B cell (primary cell): ENCODE measurements around the gene PITPNM2. TPM values are rescaled to one million over a fixed set of nuclear protein-coding genes. Genes with fewer than 3 reads are reported as not detected.

ENCODE experiments used
- ATAC-seq: fragments of 200-7000 bp; cut with Tn5 transposase; one replicate; pipeline ENCODE4 v1.10.0; 2021; ENCODE audit warnings: low read depth, mild to moderate bottlenecking, moderate number of reproducible peaks, moderate library complexity
- CTCF ChIA-PET: fragments of 350-600 bp; sonication (Branson Sonifier 250); formaldehyde crosslinking; loops from one replicate; lab custom pipeline; 2021; ENCODE audit warnings: antibody characterized with exemption, inconsistent platforms; lab: Charles Lee
- POLR2A ChIA-PET: fragments of 350-600 bp; sonication (Branson Sonifier 250); formaldehyde crosslinking; loops from one replicate; lab custom pipeline; 2021; ENCODE audit warnings: antibody characterized with exemption; lab: Charles Lee
- DNase-seq: peaks from one replicate; pipeline ENCODE4 v3.0.0; 2013
- H2AFZ ChIP-seq: 2 replicates; pipeline ENCODE4 v1.6.1; 2012; ENCODE audit warnings: mild to moderate bottlenecking, low read depth, low read length; ENCODE audit not compliant: insufficient read depth, poor library complexity, severe bottlenecking
- H3K27ac ChIP-seq, 2 donors: 1 replicate in 1 of 2; 2 replicates in 1 of 2; pipeline ENCODE4 v1.5.1; 2012 to 2013; ENCODE audit warnings: low read length in 2 of 2, mild to moderate bottlenecking in 2 of 2, moderate library complexity in 1 of 2
- H3K27me3 ChIP-seq, 4 experiments: fragments of 200-600 bp in 1 of 4; sonication (generic) in 1 of 4; replicated peaks in 1 of 4; 1 replicate in 2 of 4; 2 replicates in 2 of 4; pipeline versions ENCODE4 v1.6.1 to v1.7.0; 2013 to 2016; ENCODE audit warnings: low read length in 3 of 4, mild to moderate bottlenecking in 2 of 4, mixed read lengths in 1 of 4, moderate library complexity in 1 of 4; ENCODE audit not compliant: insufficient read depth in 4 of 4, control insufficient read depth in 3 of 4; ENCODE audit errors: control extremely low read depth in 1 of 4
- H3K36me3 ChIP-seq, 2 experiments: replicated peaks in 1 of 2; 1 replicate in 1 of 2; 2 replicates in 1 of 2; pipeline versions ENCODE4 v1.6.1 to v1.7.1; 2013; ENCODE audit warnings: low read length in 1 of 2; ENCODE audit not compliant: insufficient read depth in 2 of 2, control insufficient read depth in 1 of 2; ENCODE audit errors: control extremely low read depth in 1 of 2, extremely low read depth in 1 of 2
- H3K4me1 ChIP-seq, 2 donors: fragments of 200-600 bp in 1 of 2; sonication (generic) in 1 of 2; 1 replicate in 1 of 2; 2 replicates in 1 of 2; pipeline versions ENCODE4 v1.5.1 to v1.6.1; 2013 to 2017; ENCODE audit warnings: low read length in 2 of 2; ENCODE audit not compliant: control insufficient read depth in 2 of 2, insufficient read depth in 2 of 2
- H3K4me2 ChIP-seq: replicated peaks from 2 replicates; pipeline ENCODE3; 2012; ENCODE audit warnings: mild to moderate bottlenecking, low read depth, low read length; ENCODE audit not compliant: poor library complexity, severe bottlenecking
- H3K4me3 ChIP-seq, 5 experiments: fragments of 200-600 bp in 1 of 5; sonication (generic) in 1 of 5; 1 replicate in 3 of 5; 2 replicates in 2 of 5; pipeline versions ENCODE4 v1.5.1 to v1.7.0; 2011 to 2016; ENCODE audit warnings: low read length in 4 of 5, mild to moderate bottlenecking in 4 of 5, low read depth in 2 of 5, control low read depth in 1 of 5, moderate library complexity in 1 of 5; ENCODE audit not compliant: insufficient read depth in 1 of 5; ENCODE audit errors: control extremely low read depth in 1 of 5, extremely low read depth in 1 of 5
- H3K79me2 ChIP-seq: fragments of 200-600 bp; sonication (generic); one replicate; pipeline ENCODE4 v1.6.0; 2016; ENCODE audit warnings: low read length; ENCODE audit not compliant: control insufficient read depth, insufficient read depth
- H3K9ac ChIP-seq: fragments of 200-600 bp; sonication (generic); 2 replicates; pipeline ENCODE4 v1.6.1; 2017; ENCODE audit warnings: mild to moderate bottlenecking, low read length, moderate library complexity
- H3K9me3 ChIP-seq, 3 donors: one replicate each; pipeline versions ENCODE4 v1.6.1 to v1.7.1; 2013; ENCODE audit warnings: low read length in 2 of 3; ENCODE audit not compliant: control insufficient read depth in 2 of 3, insufficient read depth in 1 of 3; ENCODE audit errors: control extremely low read depth in 1 of 3
- H4K20me1 ChIP-seq: 2 replicates; pipeline ENCODE4 v1.6.0; 2012; ENCODE audit warnings: mild to moderate bottlenecking, low read length; ENCODE audit not compliant: insufficient read depth, control insufficient read depth, poor library complexity, severe bottlenecking
- H3K27ac Mint-ChIP-seq: one replicate; pipeline ENCODE4 v1.8.0; 2021; ENCODE audit warnings: mixed read lengths
- H3K27me3 Mint-ChIP-seq: one replicate; pipeline ENCODE4 v1.8.0; 2021; ENCODE audit warnings: mixed read lengths
- H3K4me1 Mint-ChIP-seq: one replicate; pipeline ENCODE4 v1.8.0; 2021; ENCODE audit warnings: mixed read lengths
- H3K4me3 Mint-ChIP-seq: one replicate; pipeline ENCODE4 v1.8.0; 2021; ENCODE audit warnings: mixed read lengths
- H3K9me3 Mint-ChIP-seq: one replicate; pipeline ENCODE4 v1.8.0; 2022; ENCODE audit warnings: mixed read lengths; ENCODE audit not compliant: insufficient read depth
- EZH2 ChIP-seq: IDR thresholded peaks from 2 replicates; pipeline ENCODE4 v1.6.1; 2012; ENCODE audit warnings: borderline replicate concordance, low read depth, mild to moderate bottlenecking, moderate library complexity, low read length; ENCODE audit not compliant: insufficient read depth, poor library complexity, severe bottlenecking
- WGBS: methylation state at CpG from one replicate; pipeline ENCODE4 v1.1.5; 2013; ENCODE audit warnings: missing lambda C conversion rate; ENCODE audit not compliant: insufficient coverage; 5-methylcytosine and 5-hydroxymethylcytosine counted together
- intact Hi-C: fragments of 100-400 bp; cut with micrococcal nuclease; formaldehyde crosslinking; loops from one replicate; pipeline ENCODE4 v1.10.0; 2022
- polyA plus RNA-seq: library from polyadenylated mRNA; depleted of rRNA; stranded (reverse); fragments of >200 nt; gene quantifications from 2 replicates; pipeline ENCODE4 v1.2.3, GENCODE V29; 2012
- total RNA-seq, 2 donors: library from RNA; stranded (reverse); fragments of 120-200 nt in 1 of 2; gene quantifications; 1 replicate in 1 of 2; 2 replicates in 1 of 2; pipeline versions ENCODE4 v1.2.3 to v1.2.4, GENCODE V29; 2013 to 2022
- TF ChIP-seq, protein P1 (sequence below): fragments of 200-600 bp; IDR thresholded peaks from one replicate; pipeline ENCODE4 v1.8.0; 2022; ENCODE audit warnings: antibody characterized with exemption, mild to moderate bottlenecking

PITPNM2 gene
- total and polyA plus RNA-seq, 2 donors (not counting 1 experiment from before 2014, with no cell fraction given): 9.6 to 28.6 TPM

DNA sequence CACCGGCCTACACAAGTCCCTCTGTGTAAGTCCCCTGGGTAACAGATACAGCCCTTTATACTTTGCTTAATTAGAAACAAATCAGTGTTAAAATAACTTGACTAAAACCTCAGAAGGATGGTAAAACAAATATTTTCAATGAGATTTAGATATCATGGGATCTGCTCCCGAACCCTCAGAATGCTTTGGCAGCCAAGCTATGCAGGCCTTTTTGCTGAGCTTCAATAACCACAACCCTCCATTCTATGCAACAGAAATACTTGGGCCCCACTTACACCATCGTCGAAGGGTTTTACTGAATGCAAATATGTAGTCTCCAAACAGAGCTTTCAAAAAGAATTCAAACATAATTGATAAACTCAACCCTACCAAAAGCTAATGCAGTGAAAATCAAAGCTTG lies 29.3 kb upstream of the PITPNM2 start:
- POLR2A ChIA-PET: no interaction called here
- ATAC-seq (no peak), DNase-seq (no peak)
- Histone ChIP-seq H3K4me3 (no peak overlapping the region), H3K9ac (no peak overlapping the region), H3K79me2 (no peaks in the 10 kb centered on the region), H3K27ac (no peak overlapping the region), H3K36me3 (peaks cover 1 to 24% of the 10 kb centered on the region in 2 experiments), H3K4me1 (no peaks in the 10 kb centered on the region), H2AFZ (no peak overlapping the region), H3K9me3 (no peaks in the 10 kb centered on the region), H3K4me2 (no peak overlapping the region), H3K27me3 (no peaks in the 10 kb centered on the region), H4K20me1 (no peaks in the 10 kb centered on the region)
- TF ChIP-seq, protein P1, sequence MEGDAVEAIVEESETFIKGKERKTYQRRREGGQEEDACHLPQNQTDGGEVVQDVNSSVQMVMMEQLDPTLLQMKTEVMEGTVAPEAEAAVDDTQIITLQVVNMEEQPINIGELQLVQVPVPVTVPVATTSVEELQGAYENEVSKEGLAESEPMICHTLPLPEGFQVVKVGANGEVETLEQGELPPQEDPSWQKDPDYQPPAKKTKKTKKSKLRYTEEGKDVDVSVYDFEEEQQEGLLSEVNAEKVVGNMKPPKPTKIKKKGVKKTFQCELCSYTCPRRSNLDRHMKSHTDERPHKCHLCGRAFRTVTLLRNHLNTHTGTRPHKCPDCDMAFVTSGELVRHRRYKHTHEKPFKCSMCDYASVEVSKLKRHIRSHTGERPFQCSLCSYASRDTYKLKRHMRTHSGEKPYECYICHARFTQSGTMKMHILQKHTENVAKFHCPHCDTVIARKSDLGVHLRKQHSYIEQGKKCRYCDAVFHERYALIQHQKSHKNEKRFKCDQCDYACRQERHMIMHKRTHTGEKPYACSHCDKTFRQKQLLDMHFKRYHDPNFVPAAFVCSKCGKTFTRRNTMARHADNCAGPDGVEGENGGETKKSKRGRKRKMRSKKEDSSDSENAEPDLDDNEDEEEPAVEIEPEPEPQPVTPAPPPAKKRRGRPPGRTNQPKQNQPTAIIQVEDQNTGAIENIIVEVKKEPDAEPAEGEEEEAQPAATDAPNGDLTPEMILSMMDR: no peak
- no peak for TF ChIP-seq EZH2
- CTCF ChIA-PET: interaction anchor here (0.9 kb wide), 1 partner anchor 8 kb away, joined by 3 read pairs; no protein-coding TSS in a partner anchor
- Mint-ChIP-seq H3K4me1 (no peaks in the 10 kb centered on the region), H3K9me3 (no peaks in the 10 kb centered on the region), H3K4me3 (no peak overlapping the region), H3K27ac (no peak overlapping the region), H3K27me3 (no peaks in the 10 kb centered on the region)
- 77% methylated on average over 3 of the region's 4 CpGs for WGBS
- intact Hi-C loops: no loop called here

DNA sequence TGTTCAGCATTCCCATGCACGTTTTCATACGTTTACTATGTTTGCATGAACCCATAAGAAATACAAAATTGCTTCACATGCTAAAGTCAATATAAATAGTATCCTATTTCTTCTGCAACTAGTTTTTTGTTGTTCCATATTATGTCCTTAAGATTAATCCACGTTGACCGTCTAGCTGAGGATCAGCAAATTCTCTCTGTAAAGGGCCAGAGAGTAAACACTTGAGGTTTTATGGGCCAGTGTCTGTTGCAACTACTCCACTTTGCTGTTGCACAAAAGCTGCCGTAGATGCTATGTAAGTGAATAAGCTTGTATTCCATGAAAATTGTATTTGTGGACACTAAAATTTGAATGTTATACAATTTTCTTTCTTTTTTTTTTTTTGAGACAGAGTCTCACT lies 21.1 kb upstream of the PITPNM2 start:
- no peaks in the 10 kb centered on the region for H3K9me3 Mint-ChIP-seq
- Histone ChIP-seq H3K4me1 (no peaks in the 10 kb centered on the region), H3K27ac (no peak overlapping the region), H4K20me1 (no peaks in the 10 kb centered on the region), H3K9ac (no peak overlapping the region), H3K27me3 (no peaks in the 10 kb centered on the region), H3K9me3 (no peaks in the 10 kb centered on the region), H2AFZ (no peak overlapping the region), H3K36me3 (peaks cover 5 to 21% of the 10 kb centered on the region in 2 experiments), H3K4me2 (no peak overlapping the region), H3K79me2 (no peaks in the 10 kb centered on the region), H3K4me3 (no peak overlapping the region)
- H3K4me3 Mint-ChIP-seq: no peak overlapping the region
- H3K4me1 Mint-ChIP-seq: no peaks in the 10 kb centered on the region
- intact Hi-C loops: no loop called here
- H3K27me3 Mint-ChIP-seq: no peaks in the 10 kb centered on the region
- TF ChIP-seq EZH2: no peak
- ATAC-seq (no peak), DNase-seq (no peak)
- ChIA-PET CTCF (interaction anchor here (0.5 to 1.9 kb wide), 3 partner anchors 14 to 75 kb away, joined by 4 to 6 read pairs (median 4); no protein-coding TSS in a partner anchor), POLR2A (interaction anchor here (0.7 kb wide), 1 partner anchor 237 kb away, joined by 10 read pairs; no protein-coding TSS in a partner anchor)
- 93% methylated on average over 2 of the region's 5 CpGs for WGBS
- no peak overlapping the region for H3K27ac Mint-ChIP-seq
